Hematopoietic multipotent progenitor cell treated with erythropoietin and hydrocortisone succinate and interleukin-3 and kit ligand, for 8 days (in vitro differentiated cells): ENCODE data around the gene MX1.
A peak's percentile ranks its signal among the peaks of the same experiment; 100 is the strongest.

ENCODE experiments used
- DNase-seq: peaks from one replicate; pipeline ENCODE4 v3.0.0-alpha.2; 2015

Gene MX1

GRCh38 chr21:41435706-41436105 is 9.7 kb downstream of the MX1 start:
- no peak for DNase-seq

- DNase-seq = no peak
Measured at GRCh38 chr21:41437729-41438128, 11.7 kb downstream of the MX1 start.

GRCh38 chr21:41438425-41439113 is 12.5 kb downstream of the MX1 start:
- no peak for DNase-seq

GRCh38 chr21:41439248-41439647 is 13.2 kb downstream of the MX1 start:
- no peak for DNase-seq

- DNase-seq = no peak
Measured at GRCh38 chr21:41441546-41441945, 15.5 kb downstream of the MX1 start.

- DNase-seq = no peak
Measured at GRCh38 chr21:41442481-41443186, 16.6 kb downstream of the MX1 start.

- no peak for DNase-seq
Measured at GRCh38 chr21:41443562-41443961, 17.5 kb downstream of the MX1 start.

- DNase-seq = no peak
Measured at GRCh38 chr21:41444703-41445464, 18.8 kb downstream of the MX1 start.

GRCh38 chr21:41445465-41445862 is 19.4 kb downstream of the MX1 start:
- DNase-seq = no peak

- DNase-seq = no peak
Measured at GRCh38 chr21:41446586-41446985, 20.5 kb downstream of the MX1 start.

GRCh38 chr21:41447356-41447755 is 21.3 kb downstream of the MX1 start:
- DNase-seq = no peak

GRCh38 chr21:41449613-41450012 is 23.6 kb downstream of the MX1 start:
- DNase-seq = no peak

GRCh38 chr21:41451753-41452676 is 26.0 kb downstream of the MX1 start:
- no peak for DNase-seq

GRCh38 chr21:41453198-41453597 is 27.2 kb downstream of the MX1 start:
- no peak for DNase-seq

GRCh38 chr21:41453761-41454160 is 27.7 kb downstream of the MX1 start:
- no peak for DNase-seq

GRCh38 chr21:41458121-41458520 is 32.1 kb downstream of the MX1 start:
- DNase-seq = no peak

GRCh38 chr21:41458559-41458958 is 32.5 kb downstream of the MX1 start:
- DNase-seq = no peak

GRCh38 chr21:41459884-41460534 is 34.0 kb downstream of the MX1 start:
- no peak for DNase-seq

- DNase-seq = peak; percentile 56
Measured at GRCh38 chr21:41460578-41461527, 34.8 kb downstream of the MX1 start.

GRCh38 chr21:41465176-41465781 is 39.2 kb downstream of the MX1 start:
- DNase-seq = no peak
